ENCODE results near the gene HMOX1. TPM values are rescaled to one million over a fixed set of nuclear protein-coding genes. Genes with fewer than 3 reads are reported as not detected.

Gene HMOX1
- polyA plus RNA-seq, 1 donor from 2014 or later: not detected

DNA sequence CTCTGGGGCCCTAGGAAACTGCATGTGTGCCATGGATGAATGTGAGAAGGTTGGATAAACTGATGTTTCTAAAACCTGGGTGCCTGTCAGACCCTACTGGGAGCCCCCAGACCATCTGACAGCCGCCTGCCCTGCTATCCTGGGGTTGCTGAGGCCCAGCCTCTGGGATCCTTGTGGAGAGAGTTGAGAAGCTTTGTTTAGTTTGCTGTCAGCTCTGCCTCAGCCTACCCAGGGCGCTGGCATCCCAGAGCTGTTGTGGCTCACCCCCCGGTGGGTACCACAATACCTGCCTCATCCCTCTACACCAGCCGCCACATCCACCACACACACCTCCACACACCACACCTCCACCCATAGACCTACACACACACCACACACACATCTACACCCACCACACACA, 38.5 kb upstream of the HMOX1 start:
- Histone ChIP-seq H3K36me3 (ENCODE audit: insufficient read depth, low read length) (no peaks in the 10 kb centered on the region), H3K4me2 (ENCODE audit: low read length) (no peak overlapping the region)

GRCh38 chr22:35343664-35344550, 37.0 kb upstream of the HMOX1 start:
- no peak overlapping the region for H3K9ac ChIP-seq (ENCODE audit: low read length)
- H3K4me2 ChIP-seq (ENCODE audit: low read length): no peak overlapping the region
- no peaks in the 10 kb centered on the region for H3K9me3 ChIP-seq (ENCODE audit: low read length)
- H3F3A ChIP-seq (ENCODE audit: insufficient read depth, low read length, poor library complexity, severe bottlenecking): no peaks in the 10 kb centered on the region
- no peak overlapping the region for H3K4me3 ChIP-seq (ENCODE audit: low read length)
- H4K20me1 ChIP-seq (ENCODE audit: insufficient read depth): no peaks in the 10 kb centered on the region
- H3K36me3 ChIP-seq (ENCODE audit: insufficient read depth, low read length): no peaks in the 10 kb centered on the region
- H3K9me2 ChIP-seq (ENCODE audit: insufficient read depth, low read length): no peaks in the 10 kb centered on the region
- H3K79me2 ChIP-seq (replicated peaks; ENCODE audit: insufficient read depth, low read length): no peaks in the 10 kb centered on the region
- no peak overlapping the region for H2AFZ ChIP-seq (ENCODE audit: low read depth, low read length)
- H3K27me3 ChIP-seq (ENCODE audit: insufficient read depth, low read depth, low read length): no peaks in the 10 kb centered on the region
- TF ChIP-seq RAD21 (conservative IDR thresholded peaks at IDR 0.05): no peak
- TF ChIP-seq, protein P1, sequence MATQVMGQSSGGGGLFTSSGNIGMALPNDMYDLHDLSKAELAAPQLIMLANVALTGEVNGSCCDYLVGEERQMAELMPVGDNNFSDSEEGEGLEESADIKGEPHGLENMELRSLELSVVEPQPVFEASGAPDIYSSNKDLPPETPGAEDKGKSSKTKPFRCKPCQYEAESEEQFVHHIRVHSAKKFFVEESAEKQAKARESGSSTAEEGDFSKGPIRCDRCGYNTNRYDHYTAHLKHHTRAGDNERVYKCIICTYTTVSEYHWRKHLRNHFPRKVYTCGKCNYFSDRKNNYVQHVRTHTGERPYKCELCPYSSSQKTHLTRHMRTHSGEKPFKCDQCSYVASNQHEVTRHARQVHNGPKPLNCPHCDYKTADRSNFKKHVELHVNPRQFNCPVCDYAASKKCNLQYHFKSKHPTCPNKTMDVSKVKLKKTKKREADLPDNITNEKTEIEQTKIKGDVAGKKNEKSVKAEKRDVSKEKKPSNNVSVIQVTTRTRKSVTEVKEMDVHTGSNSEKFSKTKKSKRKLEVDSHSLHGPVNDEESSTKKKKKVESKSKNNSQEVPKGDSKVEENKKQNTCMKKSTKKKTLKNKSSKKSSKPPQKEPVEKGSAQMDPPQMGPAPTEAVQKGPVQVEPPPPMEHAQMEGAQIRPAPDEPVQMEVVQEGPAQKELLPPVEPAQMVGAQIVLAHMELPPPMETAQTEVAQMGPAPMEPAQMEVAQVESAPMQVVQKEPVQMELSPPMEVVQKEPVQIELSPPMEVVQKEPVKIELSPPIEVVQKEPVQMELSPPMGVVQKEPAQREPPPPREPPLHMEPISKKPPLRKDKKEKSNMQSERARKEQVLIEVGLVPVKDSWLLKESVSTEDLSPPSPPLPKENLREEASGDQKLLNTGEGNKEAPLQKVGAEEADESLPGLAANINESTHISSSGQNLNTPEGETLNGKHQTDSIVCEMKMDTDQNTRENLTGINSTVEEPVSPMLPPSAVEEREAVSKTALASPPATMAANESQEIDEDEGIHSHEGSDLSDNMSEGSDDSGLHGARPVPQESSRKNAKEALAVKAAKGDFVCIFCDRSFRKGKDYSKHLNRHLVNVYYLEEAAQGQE (IDR thresholded peaks at IDR 0.05; ENCODE audit: borderline replicate concordance): no peak
- no peak for TF ChIP-seq EP300 (conservative IDR thresholded peaks at IDR 0.05; ENCODE audit: poor library complexity, severe bottlenecking)
- no peak for TF ChIP-seq EZH2 (IDR thresholded peaks at IDR 0.05; ENCODE audit: borderline replicate concordance, insufficient read depth, low read length, poor library complexity, severe bottlenecking)
- TF ChIP-seq MXI1 (conservative IDR thresholded peaks at IDR 0.05; ENCODE audit: poor library complexity, severe bottlenecking): no peak
- no peak for TF ChIP-seq SMC3 (conservative IDR thresholded peaks at IDR 0.05; ENCODE audit: poor library complexity)
- TF ChIP-seq POLR2AphosphoS5 (IDR thresholded peaks at IDR 0.05): no peak
- TF ChIP-seq TAF1 (IDR thresholded peaks at IDR 0.05; ENCODE audit: low read depth): no peak
- TF ChIP-seq, protein P2, sequence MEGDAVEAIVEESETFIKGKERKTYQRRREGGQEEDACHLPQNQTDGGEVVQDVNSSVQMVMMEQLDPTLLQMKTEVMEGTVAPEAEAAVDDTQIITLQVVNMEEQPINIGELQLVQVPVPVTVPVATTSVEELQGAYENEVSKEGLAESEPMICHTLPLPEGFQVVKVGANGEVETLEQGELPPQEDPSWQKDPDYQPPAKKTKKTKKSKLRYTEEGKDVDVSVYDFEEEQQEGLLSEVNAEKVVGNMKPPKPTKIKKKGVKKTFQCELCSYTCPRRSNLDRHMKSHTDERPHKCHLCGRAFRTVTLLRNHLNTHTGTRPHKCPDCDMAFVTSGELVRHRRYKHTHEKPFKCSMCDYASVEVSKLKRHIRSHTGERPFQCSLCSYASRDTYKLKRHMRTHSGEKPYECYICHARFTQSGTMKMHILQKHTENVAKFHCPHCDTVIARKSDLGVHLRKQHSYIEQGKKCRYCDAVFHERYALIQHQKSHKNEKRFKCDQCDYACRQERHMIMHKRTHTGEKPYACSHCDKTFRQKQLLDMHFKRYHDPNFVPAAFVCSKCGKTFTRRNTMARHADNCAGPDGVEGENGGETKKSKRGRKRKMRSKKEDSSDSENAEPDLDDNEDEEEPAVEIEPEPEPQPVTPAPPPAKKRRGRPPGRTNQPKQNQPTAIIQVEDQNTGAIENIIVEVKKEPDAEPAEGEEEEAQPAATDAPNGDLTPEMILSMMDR (IDR thresholded peaks at IDR 0.05; ENCODE audit: poor library complexity, severe bottlenecking): no peak
- no peak overlapping the region for H3K27ac ChIP-seq (ENCODE audit: low read length)

More for the DNA sequence above, 38.5 kb upstream of the HMOX1 start:
- H3K9me3 ChIP-seq (ENCODE audit: low read length): no peaks in the 10 kb centered on the region
- H3K9ac ChIP-seq (ENCODE audit: low read length): no peak overlapping the region
- H3K27ac ChIP-seq (ENCODE audit: low read length): no peak overlapping the region
- H3K27me3 ChIP-seq (ENCODE audit: insufficient read depth, low read depth, low read length): no peaks in the 10 kb centered on the region
- TF ChIP-seq POLR2AphosphoS5 (IDR thresholded peaks at IDR 0.05): no peak
- no peak for TF ChIP-seq TAF1 (IDR thresholded peaks at IDR 0.05; ENCODE audit: low read depth)
- no peak for TF ChIP-seq EZH2 (IDR thresholded peaks at IDR 0.05; ENCODE audit: borderline replicate concordance, insufficient read depth, low read length, poor library complexity, severe bottlenecking)
- TF ChIP-seq EP300 (conservative IDR thresholded peaks at IDR 0.05; ENCODE audit: poor library complexity, severe bottlenecking): no peak
- TF ChIP-seq MXI1 (conservative IDR thresholded peaks at IDR 0.05; ENCODE audit: poor library complexity, severe bottlenecking): no peak
- no peak for TF ChIP-seq SMC3 (conservative IDR thresholded peaks at IDR 0.05; ENCODE audit: poor library complexity)
- no peak for TF ChIP-seq RAD21 (conservative IDR thresholded peaks at IDR 0.05)
- TF ChIP-seq, protein P1 (IDR thresholded peaks at IDR 0.05; ENCODE audit: borderline replicate concordance): no peak
- TF ChIP-seq, protein P2 (IDR thresholded peaks at IDR 0.05; ENCODE audit: poor library complexity, severe bottlenecking): no peak
- no peak overlapping the region for H2AFZ ChIP-seq (ENCODE audit: low read depth, low read length)
- no peaks in the 10 kb centered on the region for H3F3A ChIP-seq (ENCODE audit: insufficient read depth, low read length, poor library complexity, severe bottlenecking)
- no peaks in the 10 kb centered on the region for H4K20me1 ChIP-seq (ENCODE audit: insufficient read depth)
- H3K9me2 ChIP-seq (ENCODE audit: insufficient read depth, low read length): no peaks in the 10 kb centered on the region
- no peaks in the 10 kb centered on the region for H3K79me2 ChIP-seq (replicated peaks; ENCODE audit: insufficient read depth, low read length)
- H3K4me3 ChIP-seq (ENCODE audit: low read length): no peak overlapping the region
